HepG2 (cell line): ENCODE results near the gene RPEL1. TPM values are rescaled to one million over a fixed set of nuclear protein-coding genes. Genes with fewer than 3 reads are reported as not detected.

Source experiments
- GABPB1 ChIP-seq: IDR thresholded peaks from 2 replicates; pipeline ENCODE4 v1.6.1; 2016; ENCODE audit warnings: mild to moderate bottlenecking, missing genetic modification reagents, moderate library complexity, missing compliant biosample characterization
- HDAC6 ChIP-seq: fragments of 200-600 bp; sonication (generic); IDR thresholded peaks from 2 replicates; pipeline ENCODE4 v1.7.0; 2017; ENCODE audit warnings: mild to moderate bottlenecking, antibody characterized with exemption, low read length, low read depth
- HIC2 ChIP-seq: sonication (generic); formaldehyde crosslinking; IDR thresholded peaks from 2 replicates; pipeline ENCODE4 v1.9.0; 2022; ENCODE audit warnings: low read depth, missing genetic modification reagents
- KDM1A ChIP-seq: IDR thresholded peaks from 2 replicates; pipeline ENCODE4 v1.6.1; 2016; ENCODE audit warnings: missing compliant biosample characterization
- KLF9 ChIP-seq: IDR thresholded peaks from 2 replicates; pipeline ENCODE4 v1.6.1; 2016; ENCODE audit warnings: low read depth
- KMT2A ChIP-seq: sonication (generic); formaldehyde crosslinking; IDR thresholded peaks from 2 replicates; pipeline ENCODE4 v1.4.0; 2020; ENCODE audit warnings: missing genetic modification reagents
- MAX ChIP-seq: IDR thresholded peaks from 2 replicates; pipeline ENCODE4 v1.6.1; 2012; ENCODE audit warnings: inconsistent platforms
- NFYC ChIP-seq: IDR thresholded peaks from 2 replicates; pipeline ENCODE4 v1.6.1; 2016; ENCODE audit warnings: missing genetic modification reagents, missing compliant biosample characterization
- PATZ1 ChIP-seq: sonication (generic); formaldehyde crosslinking; IDR thresholded peaks from 2 replicates; pipeline ENCODE4 v1.4.0; 2020; ENCODE audit warnings: missing genetic modification reagents
- PBX2 ChIP-seq: IDR thresholded peaks from 2 replicates; pipeline ENCODE4 v1.6.1; 2016; ENCODE audit warnings: control low read depth
- PLRG1 ChIP-seq: fragments of 450-650 bp; conservative IDR thresholded peaks from 2 replicates; pipeline ENCODE4 v1.6.1; 2016
- RORA ChIP-seq: sonication (generic); formaldehyde crosslinking; IDR thresholded peaks from 2 replicates; pipeline ENCODE4 v1.5.0; 2020; ENCODE audit warnings: mild to moderate bottlenecking, missing genetic modification reagents, moderate library complexity
- SALL1 ChIP-seq: sonication (generic); formaldehyde crosslinking; IDR thresholded peaks from 2 replicates; pipeline ENCODE4 v1.8.0; 2022; ENCODE audit warnings: mild to moderate bottlenecking, missing genetic modification reagents
- SNAI1 ChIP-seq: sonication (generic); formaldehyde crosslinking; IDR thresholded peaks from 2 replicates; pipeline ENCODE4 v1.5.0; 2020; ENCODE audit warnings: mild to moderate bottlenecking, missing genetic modification reagents, borderline replicate concordance
- STAT6 ChIP-seq: sonication (generic); formaldehyde crosslinking; IDR thresholded peaks from 2 replicates; pipeline ENCODE4 v1.4.0; 2020; ENCODE audit warnings: missing genetic modification reagents, mild to moderate bottlenecking, borderline replicate concordance
- TBX2 ChIP-seq: sonication (generic); formaldehyde crosslinking; IDR thresholded peaks from 2 replicates; pipeline ENCODE4 v1.5.0; 2020; ENCODE audit warnings: missing genetic modification reagents, mild to moderate bottlenecking, borderline replicate concordance
- ZBTB37 ChIP-seq: sonication (generic); formaldehyde crosslinking; IDR thresholded peaks from 2 replicates; pipeline ENCODE4 v1.4.0; 2020; ENCODE audit warnings: mild to moderate bottlenecking, missing genetic modification reagents
- ZKSCAN5 ChIP-seq: sonication (generic); formaldehyde crosslinking; IDR thresholded peaks from 2 replicates; pipeline ENCODE4 v1.5.1; 2020; ENCODE audit warnings: mild to moderate bottlenecking, missing genetic modification reagents
- ZNF350 ChIP-seq: sonication (generic); formaldehyde crosslinking; IDR thresholded peaks from 2 replicates; pipeline ENCODE4 v1.4.0; 2020; ENCODE audit warnings: mild to moderate bottlenecking, low read depth, missing genetic modification reagents, borderline replicate concordance
- ZNF446 ChIP-seq: sonication (generic); formaldehyde crosslinking; IDR thresholded peaks from 2 replicates; pipeline ENCODE4 v1.5.0; 2020; ENCODE audit warnings: mild to moderate bottlenecking, missing genetic modification reagents
- ZNF567 ChIP-seq: sonication (generic); formaldehyde crosslinking; IDR thresholded peaks from 2 replicates; pipeline ENCODE4 v1.8.1; 2023; ENCODE audit warnings: mild to moderate bottlenecking, missing genetic modification reagents, borderline replicate concordance
- polyA plus RNA-seq, 8 experiments: library from polyadenylated mRNA; depleted of rRNA in 3 of 8; stranded (reverse) in 7 of 8; unstranded in 1 of 8; fragments of >200 nt; fragmentation: Illumina TruSeq in 4 of 8; extraction: Trizol in 4 of 8; gene quantifications; 2 replicates each; pipeline versions ENCODE4 v1.2.1 to v1.2.3, GENCODE V29; 2011 to 2016; ENCODE audit warnings: low read depth in 4 of 8, missing spikeins in 1 of 8, mixed read lengths in 1 of 8; ENCODE audit not compliant: insufficient read depth in 1 of 8
- total RNA-seq, 5 experiments: library from RNA; depleted of rRNA; stranded (reverse); fragments of >200 nt; fragmentation: Illumina TruSeq; extraction: Trizol; gene quantifications; 2 replicates each; pipeline ENCODE4 v1.2.3, GENCODE V29; 2016; ENCODE audit warnings: low read depth in 1 of 5

The RPEL1 gene
- total and polyA plus RNA-seq, 2 of the 13 experiments (the other 11 are each of a cell fraction or from before 2014, with no cell fraction given): 0.04 to 0.07 TPM

GRCh38 chr10:103265717-103266329 lies 20.1 kb downstream of the RPEL1 start (continued):
- TF ChIP-seq ZBTB37: no peak
- 0 out of 2 replicates have a peak, but pooled peaks have one; percentile 18 for TF ChIP-seq PATZ1 (CRISPR knock-in tag)
- TF ChIP-seq NFYC (CRISPR knock-in tag): no peak
- peak; percentile 71 for TF ChIP-seq SALL1 (CRISPR knock-in tag)
- no peak for TF ChIP-seq ZNF567
- TF ChIP-seq KMT2A (CRISPR knock-in tag): peak; percentile 59; the same call in 1 of the 2 replicates
- TF ChIP-seq TBX2 (CRISPR knock-in tag): no peak
- TF ChIP-seq STAT6: no peak
- TF ChIP-seq PLRG1: no peak
- TF ChIP-seq ZNF350: no peak
- no peak for TF ChIP-seq RORA
- no peak for TF ChIP-seq SNAI1 (CRISPR knock-in tag)
- TF ChIP-seq ZNF446 (CRISPR knock-in tag): peak; percentile 53; the same call in 1 of the 2 replicates
- no peak for TF ChIP-seq HIC2 (CRISPR knock-in tag)
- TF ChIP-seq KDM1A (CRISPR knock-in tag): no peak
- no peak for TF ChIP-seq PBX2 (CRISPR knock-in tag)
- no peak for TF ChIP-seq ZKSCAN5
- TF ChIP-seq HDAC6: no peak
- no peak; the same call in 1 of the 2 replicates for TF ChIP-seq GABPB1 (CRISPR knock-in tag)
- TF ChIP-seq MAX: no peak
- TF ChIP-seq KLF9 (CRISPR knock-in tag): peak; percentile 83; the same call in 1 of the 2 replicates
